Measurements from ENCODE around the gene NDUFC2. TPM values are rescaled to one million over a fixed set of nuclear protein-coding genes. Genes with fewer than 3 reads are reported as not detected.
A peak's percentile ranks its signal among the peaks of the same experiment; 100 is the strongest.

Gene NDUFC2
- total and polyA plus RNA-seq, 2 of the 13 experiments (the other 11 are each of a cell fraction or from before 2014, with no cell fraction given), result 256 to 363 TPM

DNA sequence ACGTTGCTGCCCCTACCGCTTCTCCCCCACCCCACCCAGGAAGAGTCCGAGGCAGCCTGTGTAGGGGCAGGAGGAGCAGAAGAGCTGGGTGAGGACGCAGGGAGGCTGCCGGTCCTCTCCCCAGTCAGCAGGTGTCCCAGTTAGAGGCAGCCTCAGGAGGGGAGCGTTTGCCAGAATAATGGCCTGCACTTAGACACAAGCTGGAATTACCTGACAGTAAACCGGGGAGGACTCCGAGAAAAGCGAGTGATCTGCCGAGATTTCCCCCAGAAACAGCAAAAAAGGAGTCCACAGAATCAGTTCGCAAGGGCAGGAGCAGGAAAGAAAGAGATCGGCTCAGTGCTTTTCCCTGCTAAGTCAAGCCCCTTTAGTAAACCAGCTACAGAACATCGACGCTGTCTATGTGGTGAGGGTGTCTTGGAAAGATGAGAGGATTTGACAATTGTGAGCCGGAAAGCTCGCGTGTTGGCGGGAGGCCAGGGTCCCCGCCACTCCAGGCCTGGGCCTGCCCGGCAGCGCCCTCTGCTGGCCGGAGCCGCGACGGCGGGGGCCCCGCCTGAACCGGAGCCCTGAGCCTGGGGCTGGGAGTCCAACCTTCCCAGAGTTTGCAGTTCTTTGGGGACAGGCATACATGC is 33.7 kb downstream of the NDUFC2 start (continued):
- TF ChIP-seq SKIL (CRISPR knock-in tag; IDR thresholded peaks at IDR 0.05; ENCODE audit: borderline replicate concordance) (no peak), ZNF772 (CRISPR knock-in tag; IDR thresholded peaks at IDR 0.05) (0 out of 2 replicates have a peak, but pooled peaks have one; percentile 36), ZNF556 (CRISPR knock-in tag; IDR thresholded peaks at IDR 0.05; ENCODE audit: borderline replicate concordance) (peak; percentile 90), IRF9 (CRISPR knock-in tag; IDR thresholded peaks at IDR 0.05; ENCODE audit: borderline replicate concordance) (peak; percentile 85; the same call in 1 of the 2 replicates), ATF7-NPFF (CRISPR knock-in tag; IDR thresholded peaks at IDR 0.05; ENCODE audit: low read depth) (0 out of 2 replicates have a peak, but pooled peaks have one; percentile 54), MTF2 (CRISPR knock-in tag; IDR thresholded peaks at IDR 0.05; ENCODE audit: borderline replicate concordance) (peak; percentile 52; the same call in 1 of the 2 replicates), ZNF781 (CRISPR knock-in tag; IDR thresholded peaks at IDR 0.05; ENCODE audit: borderline replicate concordance, not compliant biosample characterization) (peak; percentile 77), RAD51 (IDR thresholded peaks at IDR 0.05; ENCODE audit: borderline replicate concordance) (no peak), SNAI1 (CRISPR knock-in tag; IDR thresholded peaks at IDR 0.05; ENCODE audit: borderline replicate concordance) (no peak), ZNF780A (CRISPR knock-in tag; IDR thresholded peaks at IDR 0.05) (no peak), PATZ1 (CRISPR knock-in tag; IDR thresholded peaks at IDR 0.05) (peak; percentile 87), ZNF335 (CRISPR knock-in tag; IDR thresholded peaks at IDR 0.05) (no peak), ZNF468 (CRISPR knock-in tag; IDR thresholded peaks at IDR 0.05) (no peak), ZNF446 (CRISPR knock-in tag; IDR thresholded peaks at IDR 0.05) (no peak), ERF (CRISPR knock-in tag; IDR thresholded peaks at IDR 0.05) (peak; percentile 81)
- TF ChIP-seq, protein P1, sequence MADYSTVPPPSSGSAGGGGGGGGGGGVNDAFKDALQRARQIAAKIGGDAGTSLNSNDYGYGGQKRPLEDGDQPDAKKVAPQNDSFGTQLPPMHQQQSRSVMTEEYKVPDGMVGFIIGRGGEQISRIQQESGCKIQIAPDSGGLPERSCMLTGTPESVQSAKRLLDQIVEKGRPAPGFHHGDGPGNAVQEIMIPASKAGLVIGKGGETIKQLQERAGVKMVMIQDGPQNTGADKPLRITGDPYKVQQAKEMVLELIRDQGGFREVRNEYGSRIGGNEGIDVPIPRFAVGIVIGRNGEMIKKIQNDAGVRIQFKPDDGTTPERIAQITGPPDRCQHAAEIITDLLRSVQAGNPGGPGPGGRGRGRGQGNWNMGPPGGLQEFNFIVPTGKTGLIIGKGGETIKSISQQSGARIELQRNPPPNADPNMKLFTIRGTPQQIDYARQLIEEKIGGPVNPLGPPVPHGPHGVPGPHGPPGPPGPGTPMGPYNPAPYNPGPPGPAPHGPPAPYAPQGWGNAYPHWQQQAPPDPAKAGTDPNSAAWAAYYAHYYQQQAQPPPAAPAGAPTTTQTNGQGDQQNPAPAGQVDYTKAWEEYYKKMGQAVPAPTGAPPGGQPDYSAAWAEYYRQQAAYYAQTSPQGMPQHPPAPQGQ (CRISPR knock-in tag; IDR thresholded peaks at IDR 0.05; ENCODE audit: borderline replicate concordance), result no peak
- TF ChIP-seq, protein P2, sequence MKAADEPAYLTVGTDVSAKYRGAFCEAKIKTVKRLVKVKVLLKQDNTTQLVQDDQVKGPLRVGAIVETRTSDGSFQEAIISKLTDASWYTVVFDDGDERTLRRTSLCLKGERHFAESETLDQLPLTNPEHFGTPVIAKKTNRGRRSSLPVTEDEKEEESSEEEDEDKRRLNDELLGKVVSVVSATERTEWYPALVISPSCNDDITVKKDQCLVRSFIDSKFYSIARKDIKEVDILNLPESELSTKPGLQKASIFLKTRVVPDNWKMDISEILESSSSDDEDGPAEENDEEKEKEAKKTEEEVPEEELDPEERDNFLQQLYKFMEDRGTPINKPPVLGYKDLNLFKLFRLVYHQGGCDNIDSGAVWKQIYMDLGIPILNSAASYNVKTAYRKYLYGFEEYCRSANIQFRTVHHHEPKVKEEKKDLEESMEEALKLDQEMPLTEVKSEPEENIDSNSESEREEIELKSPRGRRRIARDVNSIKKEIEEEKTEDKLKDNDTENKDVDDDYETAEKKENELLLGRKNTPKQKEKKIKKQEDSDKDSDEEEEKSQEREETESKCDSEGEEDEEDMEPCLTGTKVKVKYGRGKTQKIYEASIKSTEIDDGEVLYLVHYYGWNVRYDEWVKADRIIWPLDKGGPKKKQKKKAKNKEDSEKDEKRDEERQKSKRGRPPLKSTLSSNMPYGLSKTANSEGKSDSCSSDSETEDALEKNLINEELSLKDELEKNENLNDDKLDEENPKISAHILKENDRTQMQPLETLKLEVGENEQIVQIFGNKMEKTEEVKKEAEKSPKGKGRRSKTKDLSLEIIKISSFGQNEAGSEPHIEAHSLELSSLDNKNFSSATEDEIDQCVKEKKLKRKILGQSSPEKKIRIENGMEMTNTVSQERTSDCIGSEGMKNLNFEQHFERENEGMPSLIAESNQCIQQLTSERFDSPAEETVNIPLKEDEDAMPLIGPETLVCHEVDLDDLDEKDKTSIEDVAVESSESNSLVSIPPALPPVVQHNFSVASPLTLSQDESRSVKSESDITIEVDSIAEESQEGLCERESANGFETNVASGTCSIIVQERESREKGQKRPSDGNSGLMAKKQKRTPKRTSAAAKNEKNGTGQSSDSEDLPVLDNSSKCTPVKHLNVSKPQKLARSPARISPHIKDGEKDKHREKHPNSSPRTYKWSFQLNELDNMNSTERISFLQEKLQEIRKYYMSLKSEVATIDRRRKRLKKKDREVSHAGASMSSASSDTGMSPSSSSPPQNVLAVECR (CRISPR knock-in tag; IDR thresholded peaks at IDR 0.05; ENCODE audit: borderline replicate concordance), result peak; percentile 44; the same call in 1 of the 2 replicates
